Stimulated activated CD8-positive, alpha-beta memory T cell treated with anti-CD3 and anti-CD28 coated beads, Interleukin-4, amount 100 ng/mL, for 48 hours (primary cell): ENCODE data around the gene CADPS.

Experiments used
- DNase-seq: peaks from one replicate; pipeline ENCODE4 v3.0.0-alpha.2; 2020

The CADPS gene

DNA sequence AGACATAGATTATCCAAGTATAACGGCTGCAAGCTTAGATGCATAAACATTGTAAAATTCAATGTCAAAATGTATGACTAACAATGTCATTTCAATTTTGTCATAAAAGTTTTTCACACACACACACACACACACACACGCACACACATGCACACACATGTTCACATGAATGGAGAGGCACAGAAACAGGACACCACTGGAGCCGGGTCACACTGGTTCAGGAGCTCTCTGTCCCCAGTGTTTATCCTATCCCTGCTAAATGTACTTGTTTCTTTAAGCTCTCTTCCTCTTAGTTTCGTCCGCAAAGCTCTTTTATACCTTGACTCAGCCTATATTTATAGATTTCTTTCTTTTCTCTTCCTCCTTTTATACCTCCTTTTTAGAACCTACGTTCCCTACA is 249.9 kb downstream of the CADPS start:
- no peak for DNase-seq

DNA sequence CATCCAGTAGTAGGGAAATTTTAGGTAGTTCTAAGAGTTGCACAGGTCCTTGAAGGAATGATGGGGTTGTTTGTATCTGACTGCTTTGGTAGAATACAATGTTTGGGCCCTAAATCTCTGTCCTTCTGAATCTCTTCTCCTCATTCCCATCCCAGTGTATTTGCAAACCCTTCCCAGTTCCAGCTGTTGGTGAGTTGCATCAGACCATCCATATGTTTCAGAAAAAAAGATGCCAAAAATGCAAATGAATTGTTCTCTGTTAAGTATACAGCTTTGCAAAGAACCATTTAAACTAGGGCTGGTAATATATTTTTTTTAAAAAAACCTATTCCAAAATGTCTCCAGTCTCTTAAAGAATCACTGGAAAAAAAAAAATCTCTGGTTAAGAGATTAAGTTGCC is 251.0 kb downstream of the CADPS start:
- no peak for DNase-seq

DNA sequence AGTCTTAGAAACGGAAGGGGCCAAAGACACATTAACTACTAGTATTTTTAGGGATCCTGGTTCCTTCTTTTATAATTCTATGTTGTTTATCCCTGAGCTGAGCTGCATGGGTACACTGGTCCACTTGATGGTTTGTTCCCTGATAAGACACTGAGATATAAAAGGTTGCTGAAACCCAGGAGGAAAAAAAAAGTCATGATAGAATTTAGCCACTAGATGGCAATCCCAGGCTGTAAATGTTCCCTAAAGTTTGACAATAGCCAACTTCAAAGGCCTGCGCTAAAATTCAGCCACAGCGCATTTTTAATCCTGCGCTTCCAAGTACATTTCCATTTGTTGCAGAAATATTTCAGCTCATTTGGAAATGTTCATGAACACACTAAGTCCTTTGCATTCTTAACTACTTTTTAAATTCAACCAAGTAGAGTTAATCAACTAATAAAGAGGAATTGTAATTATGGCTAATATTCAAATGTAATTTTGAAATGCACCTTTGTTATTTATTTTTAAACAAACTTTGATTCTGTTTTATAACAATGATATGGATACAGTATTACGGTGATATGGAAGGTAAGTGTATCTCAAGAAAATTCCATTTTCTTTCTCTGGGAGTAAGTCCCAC is 252.6 kb downstream of the CADPS start:
- no peak for DNase-seq

DNA sequence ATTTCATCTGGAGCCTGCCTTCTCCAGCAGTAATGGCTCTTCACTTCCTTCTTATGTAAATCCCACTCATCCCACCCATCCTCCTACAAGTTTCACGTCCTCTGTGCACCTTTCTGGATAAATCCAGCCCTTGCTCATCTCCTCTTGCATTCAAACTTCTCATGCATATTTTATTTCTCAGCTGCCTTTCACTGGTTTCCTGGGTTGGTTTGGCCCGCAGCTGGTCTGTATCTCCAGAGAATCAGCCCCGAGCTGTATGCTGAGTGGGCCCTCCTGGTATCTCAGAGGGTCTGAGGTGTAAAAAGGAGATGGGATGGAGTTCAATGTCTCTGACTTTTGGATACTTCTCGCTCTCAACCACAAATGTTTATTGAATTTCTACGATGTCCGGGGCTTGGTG is 253.3 kb downstream of the CADPS start:
- DNase-seq = no peak

DNA sequence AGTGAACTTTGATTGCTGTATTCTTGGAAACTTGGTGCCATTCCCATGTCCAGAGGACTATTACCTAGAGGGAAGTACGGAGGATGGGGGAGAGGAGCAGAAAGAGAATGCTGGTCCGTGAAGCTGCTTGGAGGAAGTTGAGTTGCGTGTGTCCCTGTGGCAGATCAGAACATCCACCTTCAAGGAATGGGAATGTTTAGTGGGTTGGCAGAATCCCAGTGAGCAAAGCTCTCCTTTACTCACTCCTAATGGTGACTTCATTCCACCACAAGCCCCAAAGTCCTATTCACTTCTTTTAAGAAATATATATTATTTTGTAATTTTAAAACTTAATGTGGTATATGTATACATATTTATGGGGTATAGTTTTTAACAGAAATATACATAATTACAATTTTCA is 254.0 kb downstream of the CADPS start:
- DNase-seq = no peak

DNA sequence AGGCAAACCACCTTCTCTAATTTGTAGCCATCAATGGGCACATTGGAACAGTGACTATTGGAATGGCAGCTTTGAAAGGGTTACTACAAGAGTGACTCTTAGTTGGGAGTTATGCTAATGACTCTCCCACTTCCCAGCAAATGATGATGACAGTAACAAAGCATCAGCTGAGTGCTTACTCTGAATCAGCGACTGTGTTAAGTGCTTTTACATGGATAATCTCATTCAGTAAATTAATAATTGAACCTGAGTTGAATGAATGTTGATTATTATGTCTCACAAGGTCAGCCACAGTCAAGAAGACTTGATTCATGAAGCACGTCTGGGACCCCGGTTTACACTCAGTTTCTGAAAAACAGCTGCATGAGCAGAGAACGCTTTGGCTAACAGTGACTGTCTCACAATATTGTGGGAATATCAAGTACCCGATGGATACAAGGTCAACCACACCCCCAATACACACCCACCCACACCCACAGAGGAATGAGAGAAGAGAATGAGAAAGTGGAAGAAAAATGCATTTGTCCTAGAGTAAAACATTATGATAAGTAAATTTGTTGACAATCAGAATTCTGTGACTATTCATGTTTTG is 259.9 kb downstream of the CADPS start:
- DNase-seq = no peak

DNA sequence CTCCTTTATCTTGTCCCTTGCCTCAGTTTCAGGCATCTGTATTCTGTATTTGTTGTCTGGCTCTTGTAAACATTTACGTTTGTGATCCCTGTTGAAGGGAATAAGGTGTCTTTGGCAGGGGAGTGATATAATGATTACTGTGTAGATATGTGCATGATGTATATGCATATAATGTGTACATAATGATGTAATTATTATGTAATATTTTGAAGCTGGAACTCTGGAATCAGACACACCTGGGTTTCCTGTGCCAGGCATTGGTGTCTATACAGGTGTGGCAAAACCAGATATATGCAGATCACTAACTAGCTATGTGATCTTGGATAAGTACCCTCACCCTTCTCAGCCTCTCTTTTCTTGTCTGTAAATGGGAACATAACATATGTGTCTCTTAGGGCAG is 260.7 kb downstream of the CADPS start:
- DNase-seq = no peak

DNA sequence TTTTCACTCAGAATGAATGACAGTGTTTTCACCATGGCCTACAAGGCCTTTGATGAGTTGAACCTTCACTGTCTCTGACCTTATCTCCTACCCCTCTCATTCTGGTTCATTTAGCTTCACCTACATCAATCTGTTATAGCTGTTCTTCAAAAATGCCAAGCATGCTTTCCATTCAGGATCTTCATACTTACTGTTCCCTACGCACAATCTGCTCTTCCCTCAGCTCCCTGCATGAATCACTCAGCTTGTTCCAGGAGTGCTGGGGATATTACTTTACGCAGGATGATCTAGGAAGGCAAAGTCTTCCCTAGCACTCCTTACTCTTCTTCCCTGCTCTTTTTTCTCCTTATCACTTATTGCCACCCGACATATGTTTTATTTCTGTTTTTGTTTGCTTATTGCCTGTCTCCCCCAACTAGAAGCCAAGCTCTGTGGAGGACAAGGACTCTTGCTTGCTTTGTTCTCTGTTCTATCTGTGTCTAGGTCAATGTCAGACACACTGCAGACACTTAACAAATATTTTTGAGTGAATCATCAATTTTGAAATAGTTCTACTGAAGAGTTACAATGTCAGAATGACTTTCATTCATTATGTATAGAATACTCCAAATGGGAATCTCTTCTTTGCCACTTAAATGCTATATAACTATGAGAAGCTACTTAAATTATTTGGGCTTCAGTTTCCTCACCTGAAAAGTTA is 263.5 kb downstream of the CADPS start:
- DNase-seq = no peak

DNA sequence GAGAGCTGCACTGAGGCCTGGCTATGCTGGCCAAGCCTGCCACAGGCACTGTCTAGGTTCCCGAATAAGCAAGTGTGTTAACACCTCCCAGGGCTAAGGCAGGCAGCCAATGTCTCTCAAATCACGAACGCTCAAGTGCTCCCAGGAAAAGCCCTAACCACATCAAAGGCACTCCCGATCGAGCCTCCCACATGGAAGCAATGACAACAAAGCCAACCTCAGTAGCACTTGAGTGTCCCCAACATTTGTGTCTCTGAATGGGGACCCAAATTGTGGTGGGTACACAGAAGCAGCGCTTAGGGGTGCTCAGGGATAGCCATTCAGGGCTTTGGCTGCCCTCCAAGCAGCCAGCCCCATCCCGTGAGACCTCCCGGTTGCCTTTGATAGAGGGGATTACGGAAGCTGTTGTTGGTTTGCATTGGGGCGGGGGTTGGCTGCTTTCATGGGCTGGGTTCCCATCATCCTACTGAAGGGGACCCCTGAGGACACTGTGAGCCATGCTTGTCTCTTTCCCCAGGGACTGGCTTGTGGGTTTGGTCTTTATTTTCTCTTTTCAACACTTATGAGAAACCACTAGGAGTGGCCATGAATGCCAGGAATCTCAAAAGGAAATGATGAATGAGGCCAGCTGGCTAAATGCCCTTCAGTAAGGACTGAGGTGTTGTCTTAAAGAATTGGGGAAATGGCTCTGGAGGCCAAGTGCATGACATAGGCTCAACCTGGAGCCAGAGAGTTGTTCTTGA is 267.8 kb downstream of the CADPS start:
- no peak for DNase-seq

DNA sequence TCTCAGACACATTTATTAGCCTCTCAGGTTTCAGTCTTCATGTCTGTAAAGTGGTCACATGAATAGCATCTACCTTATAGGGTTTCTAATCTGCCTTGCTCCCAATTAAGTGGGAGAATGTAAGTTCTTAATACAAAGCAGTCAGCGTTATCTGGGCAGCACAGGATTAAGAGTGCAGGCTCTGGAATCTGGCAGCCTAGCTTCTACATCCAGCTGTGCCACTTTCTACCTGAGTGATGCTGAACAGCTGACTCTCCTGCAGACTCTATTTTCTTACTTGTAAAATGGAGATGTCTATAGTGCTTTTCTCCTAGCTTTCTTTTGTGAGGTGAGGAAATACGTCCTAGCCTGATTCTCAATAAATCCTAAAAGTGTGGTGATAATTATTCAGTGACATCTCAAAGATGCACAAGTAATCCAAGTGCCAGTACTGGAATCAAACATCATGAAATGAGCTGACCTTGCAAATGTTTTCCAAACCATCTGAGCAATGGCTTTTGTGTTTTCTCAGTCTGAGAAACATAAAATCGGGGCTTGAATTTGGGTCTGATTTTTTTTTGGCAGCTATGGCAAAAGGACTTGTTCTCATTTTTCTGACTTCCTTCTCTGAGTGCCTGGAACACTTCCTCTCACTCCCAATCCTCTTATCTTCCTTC is 269.7 kb downstream of the CADPS start:
- DNase-seq = no peak

DNA sequence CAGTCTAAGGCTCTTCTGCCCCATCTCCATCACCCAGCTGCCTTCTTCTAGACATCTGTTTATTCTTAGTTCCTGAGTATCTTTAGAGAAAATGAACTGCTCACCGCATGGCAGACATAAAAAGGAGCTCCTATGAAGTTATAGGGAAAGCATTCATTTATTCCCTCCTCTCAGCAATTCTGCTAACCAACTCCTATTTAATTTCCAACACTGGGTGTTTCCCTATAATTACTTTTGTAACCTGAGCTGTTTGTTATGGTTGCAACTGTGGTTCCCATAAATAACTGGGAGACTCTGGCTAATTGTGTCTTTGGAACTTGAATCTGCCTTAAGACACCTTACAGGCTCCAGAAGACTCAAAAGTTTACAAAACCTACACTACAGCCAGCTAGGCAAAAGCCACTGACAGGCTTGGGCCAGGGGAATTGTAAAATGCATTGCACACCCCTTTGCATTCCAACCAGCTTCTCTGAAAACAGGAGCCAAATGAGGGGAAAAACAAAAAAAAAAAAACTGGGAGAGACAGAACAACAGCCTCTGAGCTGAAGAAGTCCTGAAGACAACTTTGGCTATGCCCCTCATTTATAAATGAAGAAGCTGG is 270.4 kb downstream of the CADPS start:
- DNase-seq = no peak

DNA sequence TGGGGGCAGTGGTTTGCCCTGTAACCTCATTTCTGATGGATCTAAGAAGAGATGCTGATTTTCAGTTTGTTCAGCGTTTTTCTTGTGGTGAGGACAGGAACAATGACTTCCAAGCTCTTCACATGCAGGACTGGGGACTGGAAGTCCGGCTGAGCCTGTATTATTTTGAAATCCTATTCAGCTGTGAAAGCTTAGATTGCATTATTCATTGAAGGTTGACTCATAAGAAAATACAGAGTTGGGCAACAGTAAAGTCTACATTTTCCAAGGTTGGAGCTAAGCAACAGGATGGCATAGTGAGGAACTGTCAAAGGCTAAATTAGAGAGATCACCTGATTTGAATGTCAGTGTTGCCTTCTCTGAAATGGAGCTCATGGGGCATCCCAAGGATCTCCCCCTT is 270.9 kb downstream of the CADPS start:
- no peak for DNase-seq

DNA sequence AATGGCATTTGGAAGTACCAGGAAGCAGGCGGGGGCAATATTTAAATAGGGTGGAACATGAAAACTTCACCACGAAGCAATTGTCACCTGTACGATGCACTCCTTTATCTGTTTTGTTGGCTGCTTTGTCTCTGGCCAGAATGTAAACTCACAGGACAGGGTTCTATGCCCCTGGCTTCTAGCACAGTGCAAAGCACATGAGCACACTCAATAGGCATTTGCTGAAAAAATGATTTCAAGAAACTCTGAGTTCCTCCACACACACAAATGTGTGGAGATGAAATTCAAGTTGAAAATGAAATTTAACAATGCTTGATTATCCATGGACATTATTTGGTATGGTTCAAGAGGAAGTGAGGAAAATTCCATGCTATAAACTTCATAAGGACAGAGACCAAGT is 272.2 kb downstream of the CADPS start:
- no peak for DNase-seq

DNA sequence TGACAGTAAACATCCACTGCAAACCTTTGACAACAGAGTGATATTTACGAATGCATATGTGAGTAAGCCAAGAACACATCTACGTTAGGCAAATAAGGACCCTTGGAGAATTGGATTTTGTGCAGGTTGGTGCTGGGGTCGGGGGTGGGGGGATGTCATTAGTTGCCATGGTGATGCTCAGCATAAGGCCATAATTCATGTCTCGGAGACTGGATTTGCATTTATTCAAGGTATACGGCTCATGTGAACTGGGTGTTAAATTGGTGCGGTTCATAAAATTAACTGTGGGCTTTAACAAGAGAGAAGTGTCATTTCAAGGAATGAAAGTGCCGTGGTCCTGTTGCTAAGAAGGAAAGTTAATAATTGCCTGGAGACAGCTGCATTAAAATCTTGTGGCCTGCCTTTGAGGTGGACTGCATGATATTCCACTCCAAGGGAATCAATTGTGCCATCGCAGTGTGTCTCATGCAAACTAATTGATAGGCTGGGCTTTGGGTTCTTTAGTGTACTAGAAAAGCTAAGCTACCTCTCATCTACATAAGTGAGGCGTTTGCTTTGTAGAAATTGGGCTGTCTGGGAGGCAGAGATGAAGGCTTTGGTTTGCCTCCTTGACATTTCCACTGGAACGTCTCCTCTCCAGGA is 273.0 kb downstream of the CADPS start:
- DNase-seq = no peak

DNA sequence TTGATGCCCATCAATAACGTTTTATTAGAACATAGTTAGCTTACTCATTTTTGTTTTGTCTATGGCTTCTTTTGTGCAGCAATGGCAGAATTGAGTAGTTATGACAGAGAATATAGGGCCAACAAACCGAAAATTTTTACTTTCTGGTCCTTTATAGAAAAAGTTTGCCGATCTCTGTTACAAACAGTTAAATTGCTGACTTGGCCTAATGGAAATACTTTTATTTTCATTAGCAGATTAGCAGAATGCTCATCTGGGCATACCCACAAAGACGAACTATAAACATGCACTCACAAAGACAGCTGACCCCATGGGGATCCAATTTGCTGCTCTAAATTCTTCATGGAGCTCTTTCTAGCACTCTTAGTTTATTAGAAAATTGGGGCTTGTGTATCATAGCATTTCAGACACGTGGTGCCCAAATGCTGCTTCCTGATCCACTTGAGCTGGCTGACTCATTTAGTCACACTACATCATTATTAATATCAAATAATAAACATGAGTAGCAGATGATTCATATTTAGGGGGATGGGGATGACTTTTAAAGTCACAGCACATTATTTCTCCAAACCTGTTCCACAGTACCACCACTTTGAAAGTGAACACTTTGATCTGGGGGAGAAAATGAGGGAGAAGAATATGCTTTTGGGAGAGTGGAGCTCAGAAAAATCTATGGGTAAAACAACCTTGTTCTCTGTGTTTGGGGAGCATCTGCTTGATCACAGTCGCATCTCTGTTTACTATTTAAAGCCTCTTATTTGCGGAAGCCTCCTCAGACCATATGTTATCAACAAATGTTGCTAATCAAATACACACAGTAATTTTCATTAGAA is 273.8 kb downstream of the CADPS start:
- DNase-seq = no peak

DNA sequence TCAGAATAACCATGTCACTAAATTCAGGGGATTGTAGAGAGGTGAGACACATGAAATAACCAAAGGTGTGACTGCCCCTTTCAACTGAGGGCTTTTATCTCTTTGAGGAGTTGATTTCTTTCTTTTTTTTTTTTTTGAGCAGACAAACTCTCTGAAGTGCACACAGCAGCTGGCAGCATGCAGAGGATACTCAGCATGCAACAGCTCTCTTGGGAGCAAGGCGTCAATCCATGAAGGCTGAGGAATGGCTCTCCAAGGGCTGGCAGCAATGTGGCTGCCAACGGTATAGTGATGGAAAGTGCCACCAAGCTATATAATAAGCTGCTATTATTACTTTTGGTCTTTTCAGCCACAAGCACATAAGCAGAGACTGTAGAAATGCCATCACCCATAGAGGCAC is 275.2 kb downstream of the CADPS start:
- no peak for DNase-seq

DNA sequence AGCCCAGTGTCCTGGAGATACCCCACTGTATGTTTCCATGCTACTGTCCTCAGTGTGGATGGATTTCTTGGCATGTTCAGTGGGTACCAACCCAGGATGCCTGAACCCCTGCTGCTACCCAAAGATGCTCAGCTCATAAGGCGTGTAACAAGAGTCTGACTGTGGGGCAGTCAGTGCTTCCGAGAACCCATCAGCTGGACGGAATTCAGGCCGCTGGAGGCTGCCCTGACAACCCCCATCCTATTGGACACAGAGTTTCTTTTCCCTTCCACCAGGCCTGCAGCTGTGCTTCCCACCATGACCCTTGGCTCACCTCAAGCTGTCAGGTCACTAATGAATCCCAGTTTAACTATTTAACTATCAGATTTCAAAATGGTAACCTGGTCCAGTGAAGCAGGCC is 277.7 kb downstream of the CADPS start:
- no peak for DNase-seq

DNA sequence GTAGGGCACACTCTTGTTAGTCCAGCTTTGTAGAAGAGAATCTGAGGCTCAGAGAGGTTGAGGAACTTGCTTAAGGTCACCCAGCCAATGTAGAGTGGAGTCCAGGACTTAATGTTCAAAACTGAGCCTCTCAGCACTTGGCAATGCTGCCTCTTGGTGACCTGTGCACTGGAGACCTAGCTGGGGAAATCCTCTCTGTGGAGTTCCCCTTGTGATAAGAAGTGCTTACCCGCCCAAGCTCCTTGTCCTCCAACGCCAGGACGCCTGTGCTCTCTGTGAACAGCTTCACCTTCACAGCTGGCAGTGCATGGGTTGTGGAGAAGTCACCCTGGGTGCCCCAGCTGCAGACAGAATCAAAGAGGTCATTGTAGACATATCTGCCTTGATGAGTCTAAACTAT is 282.8 kb downstream of the CADPS start:
- DNase-seq = no peak

DNA sequence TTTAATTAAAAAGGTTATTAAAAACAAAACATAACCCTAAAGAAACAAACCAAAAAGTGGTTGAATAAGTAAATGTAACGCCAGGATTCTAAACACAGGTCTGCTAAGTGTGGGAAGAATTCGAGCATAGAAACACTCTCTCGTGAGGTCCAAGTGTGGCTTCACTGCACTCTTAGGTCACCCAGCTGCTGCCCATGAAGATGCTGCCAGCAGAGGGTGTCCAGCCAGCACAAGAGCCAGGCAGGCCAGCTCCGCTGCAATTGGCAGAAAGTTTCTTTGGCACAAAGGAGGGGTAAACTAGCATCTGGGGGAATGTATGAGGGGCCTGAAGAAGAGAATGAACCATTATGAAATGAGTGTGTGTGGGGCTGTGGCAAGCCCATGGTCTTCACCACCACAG is 286.1 kb downstream of the CADPS start:
- DNase-seq = no peak

DNA sequence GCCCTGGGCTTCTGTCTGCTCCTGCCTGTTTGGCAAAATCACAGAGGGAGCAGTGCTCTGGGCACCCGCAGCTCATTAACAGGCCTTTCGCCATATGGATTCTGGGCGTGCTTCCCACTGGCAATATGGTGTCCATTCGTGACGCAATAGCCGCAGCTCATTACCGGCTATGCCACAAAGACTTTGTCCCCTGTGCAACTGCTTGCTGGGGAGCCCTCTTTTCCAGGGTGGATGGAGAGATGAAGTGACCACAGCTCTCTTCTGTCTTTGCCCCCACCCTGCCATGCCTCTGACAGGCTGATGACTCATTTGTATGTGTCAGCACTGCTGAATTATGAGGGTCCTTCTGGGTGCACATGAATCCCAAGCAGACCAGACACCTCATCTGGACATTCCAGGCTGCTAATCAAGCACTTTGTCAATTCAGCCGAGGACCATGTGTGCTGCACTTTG is 287.6 kb downstream of the CADPS start:
- no peak for DNase-seq

DNA sequence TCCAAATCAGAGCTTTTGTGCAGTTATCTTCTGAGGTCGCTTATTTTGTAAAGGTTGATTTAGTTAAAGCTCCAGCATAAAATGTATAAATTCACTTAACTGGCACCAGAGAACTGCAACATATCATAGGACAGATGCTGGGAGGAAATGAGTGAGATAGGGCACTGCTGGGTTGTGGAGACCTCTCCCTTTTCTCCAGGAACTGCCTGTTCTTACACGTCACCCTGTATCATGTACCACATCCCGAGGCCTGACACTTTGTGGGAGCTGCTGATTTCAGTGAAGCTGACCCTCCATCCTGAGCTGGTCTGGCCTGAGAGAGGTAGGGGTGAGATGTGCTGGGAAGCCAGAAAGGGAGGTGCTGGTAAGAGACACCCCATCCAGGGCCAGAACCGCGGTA is 288.0 kb downstream of the CADPS start:
- no peak for DNase-seq

DNA sequence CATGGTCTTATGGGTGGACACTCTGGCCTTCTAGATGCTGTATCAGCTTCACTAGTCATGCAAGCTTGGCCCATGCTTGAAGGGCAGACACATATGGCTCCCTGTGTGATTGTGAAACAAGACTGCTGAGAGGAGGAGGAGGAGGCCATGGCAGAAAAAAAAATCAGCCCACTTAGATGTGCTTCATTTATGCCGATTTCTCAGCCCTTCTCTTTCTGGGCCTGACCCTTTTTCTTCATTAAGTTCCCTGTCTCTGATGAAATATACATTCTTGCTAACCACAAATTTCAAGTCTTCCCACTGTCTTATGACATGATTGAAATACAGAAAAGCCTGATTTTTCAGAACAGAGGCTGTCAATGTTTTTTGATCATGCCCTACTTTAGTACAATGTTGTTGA is 288.9 kb downstream of the CADPS start:
- no peak for DNase-seq
